Measurements from ENCODE around the gene CELF4.

Gene CELF4

GRCh38 chr18:37307181-37307580, 258.4 kb downstream of the CELF4 start:
- no peak for FAIRE-seq

- no peak for FAIRE-seq
Measured at GRCh38 chr18:37306432-37306831, 259.2 kb downstream of the CELF4 start.

- no peak for FAIRE-seq
Measured at GRCh38 chr18:37305066-37305465, 260.5 kb downstream of the CELF4 start.

GRCh38 chr18:37304012-37304680, 261.5 kb downstream of the CELF4 start:
- FAIRE-seq: no peak

GRCh38 chr18:37303009-37303408, 262.6 kb downstream of the CELF4 start:
- FAIRE-seq: no peak

- FAIRE-seq: no peak
Measured at GRCh38 chr18:37302519-37302918, 263.1 kb downstream of the CELF4 start.

GRCh38 chr18:37299471-37300304, 265.9 kb downstream of the CELF4 start:
- no peak for FAIRE-seq

GRCh38 chr18:37298816-37299215, 266.8 kb downstream of the CELF4 start:
- FAIRE-seq: no peak

- FAIRE-seq: no peak
Measured at GRCh38 chr18:37297106-37297505, 268.5 kb downstream of the CELF4 start.

- no peak for FAIRE-seq
Measured at GRCh38 chr18:37294951-37295350, 270.6 kb downstream of the CELF4 start.

GRCh38 chr18:37293359-37293758, 272.2 kb downstream of the CELF4 start:
- FAIRE-seq: no peak

GRCh38 chr18:37289423-37289822, 276.2 kb downstream of the CELF4 start:
- FAIRE-seq: no peak

GRCh38 chr18:37287601-37288000, 278.0 kb downstream of the CELF4 start:
- FAIRE-seq: no peak

- no peak for FAIRE-seq
Measured at GRCh38 chr18:37286801-37287200, 278.8 kb downstream of the CELF4 start.

GRCh38 chr18:37285825-37286224, 279.8 kb downstream of the CELF4 start:
- no peak for FAIRE-seq

GRCh38 chr18:37284260-37284659, 281.3 kb downstream of the CELF4 start:
- no peak for FAIRE-seq

- no peak for FAIRE-seq
Measured at GRCh38 chr18:37282386-37283037, 283.1 kb downstream of the CELF4 start.

GRCh38 chr18:37280701-37281393, 284.8 kb downstream of the CELF4 start:
- no peak for FAIRE-seq

- no peak for FAIRE-seq
Measured at GRCh38 chr18:37277804-37278203, 287.8 kb downstream of the CELF4 start.

- no peak for FAIRE-seq
Measured at GRCh38 chr18:37276111-37276890, 289.3 kb downstream of the CELF4 start.

GRCh38 chr18:37275237-37275741, 290.3 kb downstream of the CELF4 start:
- no peak for FAIRE-seq

Data from A204.1 (cell line).